Trophoblast cell (in vitro differentiated cells and primary cell): ENCODE results near the gene GLIS1.
"Not testable (repeated sequence)": the region's sequence is repeated elsewhere in the genome, so short reads cannot be mapped to it uniquely, and the experiment has no call there.

Experiments
- DNase-seq, 2 donors: peaks; one replicate each; pipeline ENCODE4 v3.0.0-alpha.2; 2016
- H2AFZ ChIP-seq: 2 replicates; pipeline ENCODE4 v1.6.1; 2013; ENCODE audit warnings: low read length, moderate library complexity, mild to moderate bottlenecking; ENCODE audit not compliant: insufficient read depth, poor library complexity
- H2AK5ac ChIP-seq: 2 replicates; pipeline ENCODE4 v1.6.1; 2013; ENCODE audit warnings: mild to moderate bottlenecking, low read length
- H2BK120ac ChIP-seq: 2 replicates; pipeline ENCODE4 v1.6.1; 2013; ENCODE audit warnings: low read length, mild to moderate bottlenecking, moderate library complexity; ENCODE audit not compliant: insufficient read depth, poor library complexity
- H2BK12ac ChIP-seq: 2 replicates; pipeline ENCODE4 v1.6.1; 2013; ENCODE audit warnings: mild to moderate bottlenecking, low read length, moderate library complexity
- H2BK5ac ChIP-seq: 2 replicates; pipeline ENCODE4 v1.6.1; 2013; ENCODE audit warnings: low read length, low read depth, moderate library complexity, mild to moderate bottlenecking; ENCODE audit not compliant: poor library complexity
- H3K14ac ChIP-seq: 2 replicates; pipeline ENCODE4 v1.6.1; 2013; ENCODE audit warnings: mild to moderate bottlenecking, low read length
- H3K18ac ChIP-seq: 2 replicates; pipeline ENCODE4 v1.6.1; 2013; ENCODE audit warnings: mild to moderate bottlenecking, low read length
- H3K23ac ChIP-seq: 2 replicates; pipeline ENCODE4 v1.6.1; 2013; ENCODE audit warnings: low read length
- H3K27ac ChIP-seq: 2 replicates; pipeline ENCODE4 v1.5.1; 2013; ENCODE audit warnings: low read depth, mild to moderate bottlenecking, inconsistent platforms, low read length, moderate library complexity
- H3K27me3 ChIP-seq: 2 replicates; pipeline ENCODE4 v1.6.1; 2013; ENCODE audit warnings: inconsistent platforms, mild to moderate bottlenecking, low read length, moderate library complexity; ENCODE audit not compliant: insufficient read depth
- H3K36me3 ChIP-seq, 2 experiments: 1 replicate in 1 of 2; 2 replicates in 1 of 2; pipeline ENCODE4 v1.6.1; 2013; ENCODE audit warnings: low read length in 2 of 2, mild to moderate bottlenecking in 2 of 2, moderate library complexity in 1 of 2; ENCODE audit not compliant: insufficient read depth in 2 of 2, control insufficient read depth in 1 of 2
- H3K4ac ChIP-seq: 2 replicates; pipeline ENCODE4 v1.6.1; 2013; ENCODE audit warnings: low read depth, mild to moderate bottlenecking, low read length, moderate library complexity
- H3K4me1 ChIP-seq, 2 experiments: 1 replicate in 1 of 2; 2 replicates in 1 of 2; pipeline ENCODE4 v1.6.1; 2013; ENCODE audit warnings: low read length in 2 of 2, mild to moderate bottlenecking in 2 of 2, moderate library complexity in 1 of 2; ENCODE audit not compliant: insufficient read depth in 2 of 2, control insufficient read depth in 1 of 2
- H3K4me2 ChIP-seq: 2 replicates; pipeline ENCODE4 v1.6.1; 2013; ENCODE audit warnings: inconsistent platforms, mild to moderate bottlenecking, low read length, moderate library complexity
- H3K4me3 ChIP-seq: 2 replicates; pipeline ENCODE4 v1.5.1; 2013; ENCODE audit warnings: mild to moderate bottlenecking, low read depth, low read length, inconsistent platforms
- H3K79me1 ChIP-seq: one replicate; pipeline ENCODE4 v1.6.1; 2013; ENCODE audit warnings: low read length
- H3K79me2 ChIP-seq: 2 replicates; pipeline ENCODE4 v1.6.1; 2013; ENCODE audit warnings: low read length, mild to moderate bottlenecking; ENCODE audit not compliant: control insufficient read depth, insufficient read depth, poor library complexity
- H3K9ac ChIP-seq: 2 replicates; pipeline ENCODE4 v1.6.1; 2013; ENCODE audit warnings: mild to moderate bottlenecking, low read length
- H3K9me3 ChIP-seq: 2 replicates; pipeline ENCODE4 v1.6.1; 2013; ENCODE audit warnings: low read depth, mild to moderate bottlenecking, control low read depth, inconsistent platforms, low read length; ENCODE audit not compliant: insufficient read depth
- H4K12ac ChIP-seq: 2 replicates; pipeline ENCODE4 v1.6.1; 2013; ENCODE audit warnings: low read depth, mild to moderate bottlenecking, low read length, moderate library complexity
- H4K8ac ChIP-seq: 2 replicates; pipeline ENCODE4 v1.6.1; 2013; ENCODE audit warnings: low read depth, mild to moderate bottlenecking, low read length, moderate library complexity
- H4K91ac ChIP-seq: one replicate; pipeline ENCODE4 v1.6.1; 2013; ENCODE audit warnings: low read depth, mild to moderate bottlenecking, low read length, moderate library complexity
- WGBS: extraction: QIAGEN DNeasy Blood & Tissue Kit; methylation state at CpG from one replicate; pipeline ENCODE4 v1.1.7; 2013; ENCODE audit warnings: missing lambda C conversion rate; ENCODE audit not compliant: insufficient read length, insufficient coverage; ENCODE audit errors: extremely low coverage; 5-methylcytosine and 5-hydroxymethylcytosine counted together

Gene GLIS1

DNA sequence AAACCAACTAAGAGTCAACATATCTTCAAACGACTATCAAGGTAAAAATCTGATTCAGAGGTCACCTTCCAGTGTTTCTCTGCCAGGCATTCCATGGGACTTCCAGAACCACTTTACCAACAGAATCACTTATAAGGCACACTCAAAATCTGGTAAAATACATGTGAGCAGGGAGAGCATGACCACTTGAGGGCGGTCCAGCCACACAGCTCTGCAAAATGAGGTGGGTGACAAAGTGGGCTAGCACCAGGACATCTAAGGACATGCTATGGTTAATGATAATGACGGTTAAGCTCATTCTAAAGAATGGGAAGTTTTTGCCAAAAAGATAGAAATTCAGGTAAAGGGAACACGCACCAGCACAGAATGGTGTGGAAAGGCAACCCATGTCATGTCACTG is 24.5 kb upstream of the GLIS1 start:
- Histone ChIP-seq H3K4ac (no peak overlapping the region), H3K4me1 (no peaks in the 10 kb centered on the region)
- WGBS, result no CpG with 5 or more reads among the region's 4 CpGs

DNA sequence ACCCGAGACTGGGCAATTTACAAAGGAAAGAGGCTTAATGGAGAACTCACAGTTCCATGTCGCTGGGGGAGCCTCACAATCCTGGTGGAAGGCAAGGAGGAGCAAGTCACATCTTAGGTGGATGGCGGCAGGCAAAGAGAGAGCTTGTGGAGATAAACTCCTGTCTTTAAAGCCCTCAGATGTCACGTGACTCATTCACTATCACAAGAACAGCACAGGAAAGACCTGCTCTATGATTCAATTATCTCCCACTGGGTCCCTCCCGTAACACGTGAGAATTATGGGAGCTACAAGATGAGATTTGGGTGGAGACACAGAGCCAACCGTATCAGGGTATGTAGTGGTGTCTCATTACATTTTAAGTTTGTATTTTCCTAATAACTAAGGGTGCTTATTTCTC is 21.5 kb upstream of the GLIS1 start:
- not testable (repeated sequence) for DNase-seq, H3K79me2 ChIP-seq, H2BK120ac ChIP-seq, H3K27ac ChIP-seq, H4K12ac ChIP-seq, H3K4me2 ChIP-seq, H3K14ac ChIP-seq, H3K79me1 ChIP-seq, H3K36me3 ChIP-seq, H3K4me1 ChIP-seq, H2AK5ac ChIP-seq, H2AFZ ChIP-seq, H3K9me3 ChIP-seq, H4K8ac ChIP-seq, H2BK5ac ChIP-seq, H3K4ac ChIP-seq, H3K23ac ChIP-seq, H3K27me3 ChIP-seq, H3K4me3 ChIP-seq, H2BK12ac ChIP-seq, H4K91ac ChIP-seq, H3K18ac ChIP-seq, H3K9ac ChIP-seq
- no CpG with 5 or more reads among the region's 7 CpGs for WGBS

More for the DNA sequence above, 24.5 kb upstream of the GLIS1 start:
- Histone ChIP-seq H3K23ac (no peak overlapping the region), H3K27ac (no peak overlapping the region), H4K12ac (no peak overlapping the region), H4K8ac (no peak overlapping the region), H3K14ac (no peak overlapping the region), H3K79me1 (no peaks in the 10 kb centered on the region), H2AK5ac (no peak overlapping the region), H3K9ac (no peak overlapping the region), H3K36me3 (no peaks in the 10 kb centered on the region), H3K4me3 (no peak overlapping the region), H2AFZ (no peak overlapping the region), H2BK120ac (no peak overlapping the region), H3K4me2 (no peak overlapping the region), H3K27me3 (no peaks in the 10 kb centered on the region), H3K9me3 (no peaks in the 10 kb centered on the region), H3K79me2 (no peaks in the 10 kb centered on the region), H2BK5ac (no peak overlapping the region), H3K18ac (no peak overlapping the region), H2BK12ac (no peak overlapping the region), H4K91ac (no peak overlapping the region)
- DNase-seq, result no peak

DNA sequence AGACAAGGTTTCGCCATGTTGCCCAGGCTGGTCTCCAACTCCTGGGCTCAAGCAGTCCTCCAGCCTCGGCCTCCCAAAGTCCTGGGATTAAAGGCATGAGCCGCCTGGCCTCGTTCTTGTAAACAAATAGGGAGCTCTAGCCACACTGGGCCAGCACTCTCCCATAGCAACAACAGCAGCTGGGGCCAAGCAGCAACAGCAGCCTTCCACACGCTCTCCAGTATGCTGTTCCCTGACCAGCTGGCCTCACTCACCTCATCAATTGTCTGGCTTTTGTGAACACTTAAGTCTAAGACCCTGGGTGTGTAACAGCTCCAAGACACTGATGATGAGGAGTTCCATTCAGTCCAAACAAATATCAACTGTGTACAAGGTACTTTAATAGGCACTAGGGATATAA is 16.9 kb upstream of the GLIS1 start:
- Histone ChIP-seq H3K4ac (no peak overlapping the region), H3K18ac (no peak overlapping the region), H3K9ac (no peak overlapping the region), H3K79me2 (no peaks in the 10 kb centered on the region), H3K27me3 (no peaks in the 10 kb centered on the region), H3K4me1 (no peaks in the 10 kb centered on the region), H2BK5ac (no peak overlapping the region), H2BK12ac (no peak overlapping the region), H3K79me1 (no peaks in the 10 kb centered on the region), H3K27ac (no peak overlapping the region), H2AFZ (no peak overlapping the region), H2AK5ac (no peak overlapping the region), H3K23ac (no peak overlapping the region), H3K4me3 (no peak overlapping the region), H3K4me2 (no peak overlapping the region), H3K14ac (no peak overlapping the region), H4K8ac (no peak overlapping the region), H4K91ac (no peak overlapping the region), H4K12ac (no peak overlapping the region), H2BK120ac (no peak overlapping the region), H3K9me3 (no peaks in the 10 kb centered on the region), H3K36me3 (no peaks in the 10 kb centered on the region)
- WGBS, result no CpG with 5 or more reads among the region's 5 CpGs
- no peak for DNase-seq

DNA sequence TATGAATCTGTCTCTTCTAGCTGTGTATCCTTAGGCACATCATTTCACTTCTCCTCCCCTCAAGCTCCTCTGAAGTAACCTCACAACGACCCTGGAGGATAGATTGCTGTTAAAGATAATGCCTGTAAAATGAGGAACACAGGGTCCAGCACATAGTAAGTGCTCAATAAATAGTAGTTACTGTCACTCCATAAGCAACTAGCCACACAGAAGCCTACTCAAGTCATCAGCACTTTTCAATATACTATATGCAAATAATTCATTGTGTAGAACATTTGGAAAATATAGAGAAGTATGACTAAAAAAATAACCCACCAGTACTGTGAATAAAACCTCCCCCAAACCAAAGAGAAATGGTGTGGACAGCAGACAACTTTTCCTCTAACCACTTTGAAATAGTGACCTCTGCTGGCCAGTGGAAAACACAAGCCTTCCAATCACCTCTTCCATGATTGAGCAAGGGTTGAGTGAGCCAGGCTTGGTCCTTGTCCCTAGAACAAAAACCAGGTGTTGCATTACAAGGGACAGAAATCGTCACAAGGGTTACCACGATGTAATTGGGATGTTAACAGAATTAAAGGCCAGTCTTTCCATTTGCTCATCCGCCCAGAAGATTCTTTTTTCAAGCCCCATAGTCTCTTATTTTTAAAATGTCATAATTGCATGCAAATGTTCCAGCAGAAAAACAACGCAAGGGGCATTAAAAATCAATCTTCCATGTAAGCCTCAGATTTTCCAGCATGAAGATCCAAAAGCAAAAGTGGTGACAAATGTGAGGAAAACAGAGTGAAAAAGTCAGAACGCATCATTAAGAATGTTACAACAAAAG is 15.7 kb upstream of the GLIS1 start:
- no peak overlapping the region for H3K23ac ChIP-seq
- no peak overlapping the region for H3K4me2 ChIP-seq
- no peak overlapping the region for H2AK5ac ChIP-seq
- WGBS, result no CpG with 5 or more reads among the region's 6 CpGs
- H2AFZ ChIP-seq, result no peak overlapping the region
- H2BK120ac ChIP-seq, result no peak overlapping the region
- no peak overlapping the region for H4K12ac ChIP-seq
- H3K18ac ChIP-seq, result no peak overlapping the region
- no peak overlapping the region for H3K4me3 ChIP-seq
- H4K8ac ChIP-seq, result no peak overlapping the region
- DNase-seq, result peak in 1 of 2 donors; percentile 64
- H3K4ac ChIP-seq, result no peak overlapping the region
- no peak overlapping the region for H4K91ac ChIP-seq
- no peaks in the 10 kb centered on the region for H3K4me1 ChIP-seq
- H2BK12ac ChIP-seq, result no peak overlapping the region
- H3K36me3 ChIP-seq, result no peaks in the 10 kb centered on the region
- H3K79me2 ChIP-seq, result no peaks in the 10 kb centered on the region
- H3K27me3 ChIP-seq, result no peaks in the 10 kb centered on the region
- no peaks in the 10 kb centered on the region for H3K79me1 ChIP-seq
- H3K9me3 ChIP-seq, result no peaks in the 10 kb centered on the region
- no peak overlapping the region for H2BK5ac ChIP-seq
- H3K27ac ChIP-seq, result no peak overlapping the region
- H3K9ac ChIP-seq, result no peak overlapping the region
- H3K14ac ChIP-seq, result no peak overlapping the region
